ENCODE results near the gene VNN1.

Gene VNN1

DNA sequence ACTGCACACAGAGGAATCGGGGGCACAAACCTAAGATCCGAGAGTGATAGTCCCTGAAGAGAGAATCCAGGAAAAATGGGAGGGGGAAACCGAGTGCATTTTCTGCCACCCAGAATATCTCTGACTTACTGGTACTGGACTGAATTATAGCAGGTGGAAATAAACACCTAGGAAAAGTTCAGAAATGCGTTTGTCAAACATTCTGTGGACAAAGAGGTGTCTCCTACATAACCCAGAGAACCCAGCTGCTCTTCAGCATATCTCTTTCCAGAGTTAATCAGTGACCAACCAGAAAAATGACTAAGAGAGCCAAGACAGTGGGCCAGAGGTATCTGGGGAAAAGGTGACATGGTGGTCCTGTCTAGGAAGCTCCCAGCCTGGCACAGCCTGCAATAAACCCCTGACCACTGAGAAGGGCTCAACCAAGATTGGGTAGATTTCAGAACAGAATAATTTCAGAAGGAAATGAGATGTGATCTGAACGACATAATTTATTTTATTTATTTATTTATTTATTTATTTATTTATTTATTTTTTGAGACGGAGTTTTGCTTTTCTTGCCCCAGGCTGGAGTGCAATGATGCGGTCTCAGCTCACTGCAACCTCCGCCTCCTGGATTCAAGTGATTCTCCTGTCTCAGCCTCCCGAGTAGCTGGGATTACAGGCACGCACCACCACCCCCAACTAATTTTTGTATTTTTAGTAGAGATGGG is 6.0 kb upstream of the VNN1 start:
- Histone ChIP-seq H3K4me1 (ENCODE audit: control insufficient read depth, low read depth, low read length) (no peaks in the 10 kb centered on the region), H2BK15ac (replicated peaks; ENCODE audit: low read depth) (no peak overlapping the region), H3K79me2 (ENCODE audit: control insufficient read depth, insufficient read depth, low read length) (no peaks in the 10 kb centered on the region), H3K4ac (ENCODE audit: low read depth, low read length) (no peak overlapping the region), H3K27me3 (ENCODE audit: insufficient read depth, low read length, poor library complexity) (no peaks in the 10 kb centered on the region), H3K56ac (ENCODE audit: low read length) (no peak overlapping the region), H3K27ac (ENCODE audit: low read depth, low read length) (no peak overlapping the region), H3K36me3 (ENCODE audit: control insufficient read depth, insufficient read depth, low read length) (no peaks in the 10 kb centered on the region), H3K4me3 (ENCODE audit: low read length) (no peak overlapping the region), H3K9ac (ENCODE audit: low read length) (no peak overlapping the region), H3K18ac (ENCODE audit: low read length) (no peak overlapping the region), H3K23ac (ENCODE audit: low read length) (no peak overlapping the region), H3K4me2 (ENCODE audit: low read length) (no peak overlapping the region), H2BK120ac (ENCODE audit: low read depth, low read length) (no peak overlapping the region), H2BK5ac (ENCODE audit: low read length) (no peak overlapping the region), H2AK5ac (ENCODE audit: low read length) (no peak overlapping the region), H4K5ac (ENCODE audit: low read length) (no peak overlapping the region), H4K8ac (ENCODE audit: low read depth, low read length) (no peak overlapping the region), H3K79me1 (ENCODE audit: low read length) (no peaks in the 10 kb centered on the region)
- WGBS (ENCODE audit: extremely low coverage, insufficient coverage, low lambda C conversion rate), result no CpG with 5 or more reads among the region's 10 CpGs
- no peak for DNase-seq

DNA sequence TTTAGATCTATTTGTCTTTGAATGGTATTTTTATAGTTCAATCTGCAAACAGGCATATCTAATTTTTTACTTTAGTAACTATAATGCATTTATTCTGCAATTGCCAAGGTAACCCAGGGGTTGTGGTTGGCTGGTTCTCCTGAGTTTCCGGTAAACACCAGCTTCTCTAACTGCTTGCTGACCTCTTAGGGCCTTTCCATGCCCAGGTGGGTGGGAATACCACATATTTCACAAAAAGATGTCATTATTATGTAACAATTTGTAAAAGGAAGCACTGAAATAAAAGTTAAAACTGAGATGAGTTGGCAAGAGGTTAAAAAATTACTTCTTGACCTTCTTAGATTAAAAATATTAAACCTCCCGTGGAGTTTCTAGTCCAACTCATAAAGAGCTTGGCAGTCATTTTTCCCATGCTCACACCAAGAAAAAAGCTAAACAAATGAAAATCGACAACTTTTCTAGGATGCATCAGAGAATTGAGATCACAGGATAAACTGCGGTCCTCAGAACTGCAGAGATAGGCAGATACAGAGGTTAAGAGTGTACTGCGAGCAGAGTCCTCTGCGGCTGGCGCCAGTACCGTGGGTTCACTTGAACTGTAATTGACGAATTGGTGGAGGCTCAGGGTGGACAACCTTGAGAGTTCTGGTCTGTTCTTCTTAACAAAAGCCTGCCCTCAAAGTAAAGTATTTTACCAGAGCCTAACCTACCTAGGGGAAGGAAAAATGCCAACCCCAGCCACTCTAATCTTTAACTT is 2.2 kb upstream of the VNN1 start:
- H2BK120ac ChIP-seq (ENCODE audit: low read depth, low read length), result no peak overlapping the region
- WGBS (ENCODE audit: extremely low coverage, insufficient coverage, low lambda C conversion rate), result no CpG with 5 or more reads among the region's 9 CpGs
- no peaks in the 10 kb centered on the region for H3K79me1 ChIP-seq (ENCODE audit: low read length)

DNA sequence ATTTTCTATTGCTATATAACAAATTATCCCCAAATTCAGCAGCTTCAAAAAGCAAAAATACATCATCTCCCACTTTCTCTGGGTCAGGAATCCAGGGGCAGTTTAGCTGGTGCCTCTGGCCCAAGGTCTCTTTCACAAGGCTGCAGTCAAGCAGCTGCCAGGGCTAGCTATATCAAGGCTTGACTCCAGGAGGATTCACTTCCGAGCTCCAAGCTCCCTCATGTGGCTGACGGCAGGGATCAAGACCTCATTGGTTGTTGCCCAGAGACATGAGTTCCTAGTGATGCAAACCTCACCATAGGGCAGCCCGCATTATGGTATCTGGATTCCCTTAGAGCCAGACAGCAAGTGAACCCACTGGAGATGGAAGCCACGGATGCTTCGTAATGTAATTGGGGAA is 1.3 kb upstream of the VNN1 start:
- H3K4me3 ChIP-seq (ENCODE audit: low read length), result no peak overlapping the region
- H2BK5ac ChIP-seq (ENCODE audit: low read length), result no peak overlapping the region
- H3K4me2 ChIP-seq (ENCODE audit: low read length), result no peak overlapping the region
- H4K8ac ChIP-seq (ENCODE audit: low read depth, low read length), result no peak overlapping the region
- no peak overlapping the region for H2BK120ac ChIP-seq (ENCODE audit: low read depth, low read length)
- WGBS (ENCODE audit: extremely low coverage, insufficient coverage, low lambda C conversion rate), result no CpG with 5 or more reads among the region's 5 CpGs
- H3K56ac ChIP-seq (ENCODE audit: low read length), result no peak overlapping the region
- no peak overlapping the region for H4K5ac ChIP-seq (ENCODE audit: low read length)
- no peak overlapping the region for H3K4ac ChIP-seq (ENCODE audit: low read depth, low read length)
- peak; percentile 94 for DNase-seq
- H3K79me1 ChIP-seq (ENCODE audit: low read length), result no peaks in the 10 kb centered on the region
- no peaks in the 10 kb centered on the region for H3K36me3 ChIP-seq (ENCODE audit: control insufficient read depth, insufficient read depth, low read length)
- H3K27me3 ChIP-seq (ENCODE audit: insufficient read depth, low read length, poor library complexity), result no peaks in the 10 kb centered on the region
- H3K9ac ChIP-seq (ENCODE audit: low read length), result no peak overlapping the region
- H3K4me1 ChIP-seq (ENCODE audit: control insufficient read depth, low read depth, low read length), result no peaks in the 10 kb centered on the region
- H2BK15ac ChIP-seq (replicated peaks; ENCODE audit: low read depth), result no peak overlapping the region
- H3K23ac ChIP-seq (ENCODE audit: low read length), result no peak overlapping the region
- H3K79me2 ChIP-seq (ENCODE audit: control insufficient read depth, insufficient read depth, low read length), result no peaks in the 10 kb centered on the region
- no peak overlapping the region for H3K18ac ChIP-seq (ENCODE audit: low read length)
- H2AK5ac ChIP-seq (ENCODE audit: low read length), result no peak overlapping the region
- no peak overlapping the region for H3K27ac ChIP-seq (ENCODE audit: low read depth, low read length)

More for the DNA sequence above, 2.2 kb upstream of the VNN1 start:
- no peaks in the 10 kb centered on the region for H3K4me1 ChIP-seq (ENCODE audit: control insufficient read depth, low read depth, low read length)
- H2BK5ac ChIP-seq (ENCODE audit: low read length), result no peak overlapping the region
- no peak overlapping the region for H2AK5ac ChIP-seq (ENCODE audit: low read length)
- no peak overlapping the region for H3K9ac ChIP-seq (ENCODE audit: low read length)
- no peak overlapping the region for H3K56ac ChIP-seq (ENCODE audit: low read length)
- H3K18ac ChIP-seq (ENCODE audit: low read length), result no peak overlapping the region
- H3K4me2 ChIP-seq (ENCODE audit: low read length), result no peak overlapping the region
- no peak overlapping the region for H3K27ac ChIP-seq (ENCODE audit: low read depth, low read length)
- H3K4ac ChIP-seq (ENCODE audit: low read depth, low read length), result no peak overlapping the region
- no peak overlapping the region for H4K8ac ChIP-seq (ENCODE audit: low read depth, low read length)
- no peak overlapping the region for H4K5ac ChIP-seq (ENCODE audit: low read length)
- no peak for DNase-seq
- H3K36me3 ChIP-seq (ENCODE audit: control insufficient read depth, insufficient read depth, low read length), result no peaks in the 10 kb centered on the region
- no peak overlapping the region for H3K23ac ChIP-seq (ENCODE audit: low read length)
- H3K4me3 ChIP-seq (ENCODE audit: low read length), result no peak overlapping the region
- H3K27me3 ChIP-seq (ENCODE audit: insufficient read depth, low read length, poor library complexity), result no peaks in the 10 kb centered on the region
- H3K79me2 ChIP-seq (ENCODE audit: control insufficient read depth, insufficient read depth, low read length), result no peaks in the 10 kb centered on the region
- H2BK15ac ChIP-seq (replicated peaks; ENCODE audit: low read depth), result no peak overlapping the region

DNA sequence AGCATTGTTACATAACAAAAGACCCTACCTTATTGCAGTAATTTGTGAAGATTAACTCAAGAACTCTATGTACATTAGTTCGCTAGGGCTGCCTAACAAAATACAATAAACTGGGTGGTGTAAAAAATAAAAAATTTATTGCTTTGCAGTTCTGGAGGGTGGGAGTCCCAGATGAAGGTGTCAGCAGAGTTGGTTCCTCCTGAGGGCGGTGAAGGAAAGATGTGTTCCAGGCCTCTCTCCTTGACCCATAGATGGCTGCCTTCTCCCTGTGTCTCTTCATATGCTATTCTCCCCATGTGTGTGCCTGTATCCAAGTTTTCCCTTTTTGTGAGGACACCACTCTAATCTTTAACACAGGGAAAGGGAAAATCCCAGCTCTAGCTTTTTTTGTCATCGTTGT is 305 bp upstream of the VNN1 start:
- Histone ChIP-seq H3K79me1 (ENCODE audit: low read length) (no peaks in the 10 kb centered on the region), H3K27ac (ENCODE audit: low read depth, low read length) (no peak overlapping the region)

DNA sequence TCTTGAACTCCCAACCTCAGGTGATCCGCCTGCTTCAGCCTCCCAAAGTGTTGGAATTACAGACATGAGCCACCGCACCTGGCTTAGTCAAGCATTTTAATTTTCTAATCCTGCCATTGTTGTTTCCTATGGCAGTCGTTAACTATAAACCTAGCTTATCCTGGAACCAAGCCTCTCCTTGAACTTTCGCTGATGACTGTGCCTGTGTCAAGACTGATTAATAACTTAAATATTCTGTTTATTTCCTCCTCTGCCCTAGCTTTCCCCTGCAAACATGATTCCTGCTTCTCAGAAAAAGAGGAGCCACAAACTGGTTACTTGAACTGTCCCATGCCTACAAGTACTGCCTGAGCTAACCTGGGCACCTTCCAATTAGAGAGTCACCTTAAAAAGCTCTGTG is 1.5 kb downstream of the VNN1 start:
- Histone ChIP-seq H3K4me3 (ENCODE audit: low read length) (no peak overlapping the region), H3K56ac (ENCODE audit: low read length) (no peak overlapping the region), H3K4me2 (ENCODE audit: low read length) (no peak overlapping the region), H2BK5ac (ENCODE audit: low read length) (no peak overlapping the region), H2BK120ac (ENCODE audit: low read depth, low read length) (no peak overlapping the region), H3K27me3 (ENCODE audit: insufficient read depth, low read length, poor library complexity) (no peaks in the 10 kb centered on the region), H4K5ac (ENCODE audit: low read length) (no peak overlapping the region), H3K79me1 (ENCODE audit: low read length) (no peaks in the 10 kb centered on the region), H3K18ac (ENCODE audit: low read length) (no peak overlapping the region), H3K36me3 (ENCODE audit: control insufficient read depth, insufficient read depth, low read length) (no peaks in the 10 kb centered on the region), H3K4ac (ENCODE audit: low read depth, low read length) (no peak overlapping the region), H3K79me2 (ENCODE audit: control insufficient read depth, insufficient read depth, low read length) (no peaks in the 10 kb centered on the region), H2AK5ac (ENCODE audit: low read length) (no peak overlapping the region), H2BK15ac (replicated peaks; ENCODE audit: low read depth) (no peak overlapping the region), H3K23ac (ENCODE audit: low read length) (no peak overlapping the region), H3K27ac (ENCODE audit: low read depth, low read length) (no peak overlapping the region), H4K8ac (ENCODE audit: low read depth, low read length) (no peak overlapping the region), H3K4me1 (ENCODE audit: control insufficient read depth, low read depth, low read length) (no peaks in the 10 kb centered on the region), H3K9ac (ENCODE audit: low read length) (no peak overlapping the region)
- no peak for DNase-seq
- no CpG with 5 or more reads among the region's 4 CpGs for WGBS (ENCODE audit: extremely low coverage, insufficient coverage, low lambda C conversion rate)

More for the DNA sequence above, 305 bp upstream of the VNN1 start:
- no peak overlapping the region for H3K4ac ChIP-seq (ENCODE audit: low read depth, low read length)
- no peaks in the 10 kb centered on the region for H3K36me3 ChIP-seq (ENCODE audit: control insufficient read depth, insufficient read depth, low read length)
- no peaks in the 10 kb centered on the region for H3K27me3 ChIP-seq (ENCODE audit: insufficient read depth, low read length, poor library complexity)
- no peak overlapping the region for H2BK15ac ChIP-seq (replicated peaks; ENCODE audit: low read depth)
- H2BK120ac ChIP-seq (ENCODE audit: low read depth, low read length), result no peak overlapping the region
- H3K4me2 ChIP-seq (ENCODE audit: low read length), result no peak overlapping the region
- no peak overlapping the region for H3K9ac ChIP-seq (ENCODE audit: low read length)
- H3K4me3 ChIP-seq (ENCODE audit: low read length), result no peak overlapping the region
- no peak overlapping the region for H4K8ac ChIP-seq (ENCODE audit: low read depth, low read length)
- no peaks in the 10 kb centered on the region for H3K4me1 ChIP-seq (ENCODE audit: control insufficient read depth, low read depth, low read length)
- H3K23ac ChIP-seq (ENCODE audit: low read length), result no peak overlapping the region
- no peak overlapping the region for H3K18ac ChIP-seq (ENCODE audit: low read length)
- no peaks in the 10 kb centered on the region for H3K79me2 ChIP-seq (ENCODE audit: control insufficient read depth, insufficient read depth, low read length)
- no peak overlapping the region for H4K5ac ChIP-seq (ENCODE audit: low read length)
- no peak overlapping the region for H3K56ac ChIP-seq (ENCODE audit: low read length)
- DNase-seq, result no peak
- WGBS (ENCODE audit: extremely low coverage, insufficient coverage, low lambda C conversion rate), result no CpG with 5 or more reads among the region's 3 CpGs
- no peak overlapping the region for H2BK5ac ChIP-seq (ENCODE audit: low read length)
- H2AK5ac ChIP-seq (ENCODE audit: low read length), result no peak overlapping the region

Measured in mesendoderm (in vitro differentiated cells).